ENCODE results near the gene UNC13B. TPM values are rescaled to one million over a fixed set of nuclear protein-coding genes. Genes with fewer than 3 reads are reported as not detected.

UNC13B gene
- total and polyA plus RNA-seq, 9 of the 15 experiments (the other 6 are each of a cell fraction or from before 2014, with no cell fraction given), result 2.4 to 11.5 (median 8.6) TPM

DNA sequence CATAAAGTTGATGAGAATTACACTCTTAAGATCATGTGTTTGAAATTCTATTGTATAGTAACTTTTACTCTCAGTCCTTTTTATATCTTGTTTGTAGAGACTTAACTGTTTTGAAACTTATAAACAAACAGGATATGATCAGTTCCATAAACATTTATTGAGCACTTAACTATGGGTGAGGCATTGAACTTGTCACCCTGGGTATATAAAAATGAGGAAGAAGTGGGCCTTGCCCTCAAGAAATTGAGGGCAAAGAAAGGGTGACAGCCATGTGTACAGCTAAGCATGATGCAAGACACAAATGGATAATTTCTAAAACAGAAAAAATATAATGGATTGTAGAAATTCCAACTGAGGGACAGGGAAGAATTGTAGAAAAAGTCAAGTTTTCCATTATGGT, 15.7 kb downstream of the UNC13B start:
- in situ Hi-C loops (cut with MboI) (no loop called here), intact Hi-C loops (cut with micrococcal nuclease) (no loop called here)
- H3K9me1 ChIP-seq (ENCODE audit: control insufficient read depth, insufficient read depth, low read length), result no peaks in the 10 kb centered on the region
- H3K4me2 ChIP-seq (ENCODE audit: insufficient read depth, low read length), result no peak overlapping the region
- no peaks in the 10 kb centered on the region for H3K9me3 ChIP-seq (replicated peaks; ENCODE audit: control insufficient read depth, insufficient read depth, low read depth, low read length)
- no peaks in the 10 kb centered on the region for H3K27me3 ChIP-seq (ENCODE audit: control insufficient read depth in 2 of 2, insufficient read depth in 2 of 2, low read length in 2 of 2)
- ATAC-seq (no peak), FAIRE-seq (no peak), DNase-seq (ENCODE audit: extremely low read depth in 1 of 4, low spot score in 3 of 4) (no peak)
- no peak overlapping the region for H3K9ac ChIP-seq (ENCODE audit: insufficient read depth in 1 of 2, low read depth in 2 of 2, low read length in 2 of 2)
- ChIA-PET POLR2A (no interaction called here), CTCF (ENCODE audit: low intra/inter-chr PET ratio) (no interaction called here)
- H2AFZ ChIP-seq (ENCODE audit: low read depth, low read length), result no peak overlapping the region
- no peaks in the 10 kb centered on the region for H4K20me1 ChIP-seq (replicated peaks; ENCODE audit: control insufficient read depth, insufficient read depth, low read length)
- no peaks in the 10 kb centered on the region for H3K36me3 ChIP-seq (ENCODE audit: control insufficient read depth, insufficient read depth, low read length)
- H3K27ac ChIP-seq (ENCODE audit: extremely low read depth, low read depth, low read length), result no peak overlapping the region
- no peaks in the 10 kb centered on the region for H3K79me2 ChIP-seq (ENCODE audit: control insufficient read depth, insufficient read depth, low read length)
- no TSS peak for BruUV-seq (replicated peaks)
- TF ChIP-seq ZBTB17 (CRISPR knock-in tag; IDR thresholded peaks at IDR 0.05), result no peak
- TF ChIP-seq JUN (IDR thresholded peaks at IDR 0.05; ENCODE audit: borderline replicate concordance, low read depth, low read length), result no peak
- TF ChIP-seq JUN (CRISPR knock-in tag; IDR thresholded peaks at IDR 0.05; ENCODE audit: borderline replicate concordance), result no peak
- TF ChIP-seq, protein P1, sequence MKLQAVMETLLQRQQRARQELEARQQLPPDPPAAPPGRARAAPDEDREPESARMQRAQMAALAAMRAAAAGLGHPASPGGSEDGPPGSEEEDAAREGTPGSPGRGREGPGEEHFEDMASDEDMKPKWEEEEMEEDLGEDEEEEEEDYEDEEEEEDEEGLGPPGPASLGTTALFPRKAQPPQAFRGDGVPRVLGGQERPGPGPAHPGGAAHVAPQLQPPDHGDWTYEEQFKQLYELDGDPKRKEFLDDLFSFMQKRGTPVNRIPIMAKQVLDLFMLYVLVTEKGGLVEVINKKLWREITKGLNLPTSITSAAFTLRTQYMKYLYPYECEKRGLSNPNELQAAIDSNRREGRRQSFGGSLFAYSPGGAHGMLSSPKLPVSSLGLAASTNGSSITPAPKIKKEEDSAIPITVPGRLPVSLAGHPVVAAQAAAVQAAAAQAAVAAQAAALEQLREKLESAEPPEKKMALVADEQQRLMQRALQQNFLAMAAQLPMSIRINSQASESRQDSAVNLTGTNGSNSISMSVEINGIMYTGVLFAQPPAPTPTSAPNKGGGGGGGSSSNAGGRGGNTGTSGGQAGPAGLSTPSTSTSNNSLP (IDR thresholded peaks at IDR 0.05; ENCODE audit: borderline replicate concordance, low read depth, low read length), result no peak
- no peak for TF ChIP-seq LCOR (CRISPR knock-in tag; IDR thresholded peaks at IDR 0.05)
- TF ChIP-seq, protein P2, sequence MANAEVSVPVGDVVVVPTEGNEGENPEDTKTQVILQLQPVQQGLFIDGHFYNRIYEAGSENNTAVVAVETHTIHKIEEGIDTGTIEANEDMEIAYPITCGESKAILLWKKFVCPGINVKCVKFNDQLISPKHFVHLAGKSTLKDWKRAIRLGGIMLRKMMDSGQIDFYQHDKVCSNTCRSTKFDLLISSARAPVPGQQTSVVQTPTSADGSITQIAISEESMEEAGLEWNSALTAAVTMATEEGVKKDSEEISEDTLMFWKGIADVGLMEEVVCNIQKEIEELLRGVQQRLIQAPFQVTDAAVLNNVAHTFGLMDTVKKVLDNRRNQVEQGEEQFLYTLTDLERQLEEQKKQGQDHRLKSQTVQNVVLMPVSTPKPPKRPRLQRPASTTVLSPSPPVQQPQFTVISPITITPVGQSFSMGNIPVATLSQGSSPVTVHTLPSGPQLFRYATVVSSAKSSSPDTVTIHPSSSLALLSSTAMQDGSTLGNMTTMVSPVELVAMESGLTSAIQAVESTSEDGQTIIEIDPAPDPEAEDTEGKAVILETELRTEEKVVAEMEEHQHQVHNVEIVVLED (CRISPR knock-in tag; IDR thresholded peaks at IDR 0.05), result no peak
- TF ChIP-seq NFXL1 (CRISPR knock-in tag; IDR thresholded peaks at IDR 0.05), result no peak
- no peak for TF ChIP-seq CSDE1 (IDR thresholded peaks at IDR 0.05)
- no peak for TF ChIP-seq LEF1 (IDR thresholded peaks at IDR 0.05)
- TF ChIP-seq, protein P3, sequence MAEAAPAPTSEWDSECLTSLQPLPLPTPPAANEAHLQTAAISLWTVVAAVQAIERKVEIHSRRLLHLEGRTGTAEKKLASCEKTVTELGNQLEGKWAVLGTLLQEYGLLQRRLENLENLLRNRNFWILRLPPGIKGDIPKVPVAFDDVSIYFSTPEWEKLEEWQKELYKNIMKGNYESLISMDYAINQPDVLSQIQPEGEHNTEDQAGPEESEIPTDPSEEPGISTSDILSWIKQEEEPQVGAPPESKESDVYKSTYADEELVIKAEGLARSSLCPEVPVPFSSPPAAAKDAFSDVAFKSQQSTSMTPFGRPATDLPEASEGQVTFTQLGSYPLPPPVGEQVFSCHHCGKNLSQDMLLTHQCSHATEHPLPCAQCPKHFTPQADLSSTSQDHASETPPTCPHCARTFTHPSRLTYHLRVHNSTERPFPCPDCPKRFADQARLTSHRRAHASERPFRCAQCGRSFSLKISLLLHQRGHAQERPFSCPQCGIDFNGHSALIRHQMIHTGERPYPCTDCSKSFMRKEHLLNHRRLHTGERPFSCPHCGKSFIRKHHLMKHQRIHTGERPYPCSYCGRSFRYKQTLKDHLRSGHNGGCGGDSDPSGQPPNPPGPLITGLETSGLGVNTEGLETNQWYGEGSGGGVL (CRISPR knock-in tag; IDR thresholded peaks at IDR 0.05), result no peak
- TF ChIP-seq ZEB2 (IDR thresholded peaks at IDR 0.05), result no peak
- no peak for TF ChIP-seq ATF7 (IDR thresholded peaks at IDR 0.05)
- no peak for TF ChIP-seq MAFF (IDR thresholded peaks at IDR 0.05; ENCODE audit: low read length)
- TF ChIP-seq, protein P4, sequence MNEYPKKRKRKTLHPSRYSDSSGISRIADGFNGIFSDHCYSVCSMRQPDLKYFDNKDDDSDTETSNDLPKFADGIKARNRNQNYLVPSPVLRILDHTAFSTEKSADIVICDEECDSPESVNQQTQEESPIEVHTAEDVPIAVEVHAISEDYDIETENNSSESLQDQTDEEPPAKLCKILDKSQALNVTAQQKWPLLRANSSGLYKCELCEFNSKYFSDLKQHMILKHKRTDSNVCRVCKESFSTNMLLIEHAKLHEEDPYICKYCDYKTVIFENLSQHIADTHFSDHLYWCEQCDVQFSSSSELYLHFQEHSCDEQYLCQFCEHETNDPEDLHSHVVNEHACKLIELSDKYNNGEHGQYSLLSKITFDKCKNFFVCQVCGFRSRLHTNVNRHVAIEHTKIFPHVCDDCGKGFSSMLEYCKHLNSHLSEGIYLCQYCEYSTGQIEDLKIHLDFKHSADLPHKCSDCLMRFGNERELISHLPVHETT (CRISPR knock-in tag; conservative IDR thresholded peaks at IDR 0.05 in 1 of 2, IDR thresholded peaks at IDR 0.05 in 1 of 2), result no peak
- no peak for TF ChIP-seq YBX1 (IDR thresholded peaks at IDR 0.05)
- no peak for TF ChIP-seq ZSCAN29 (IDR thresholded peaks at IDR 0.05)
- no peak for TF ChIP-seq HNRNPLL (IDR thresholded peaks at IDR 0.05; ENCODE audit: low read depth, low read length, poor library complexity, severe bottlenecking)
- no peak for TF ChIP-seq ZFP1 (CRISPR knock-in tag; IDR thresholded peaks at IDR 0.05)
- TF ChIP-seq ZBED1 (IDR thresholded peaks at IDR 0.05), result no peak
- no peak for TF ChIP-seq MEIS2 (IDR thresholded peaks at IDR 0.05; ENCODE audit: partially characterized antibody)
- H3K4me3 ChIP-seq, result no peak overlapping the region
- no peaks in the 10 kb centered on the region; a peak in 1 of 5 replicates for H3K4me1 ChIP-seq (replicated peaks in 1 of 2; ENCODE audit: control insufficient read depth in 2 of 2, insufficient read depth in 2 of 2, low read length in 2 of 2)
